Measurements from ENCODE around the gene GCK.

DNA sequence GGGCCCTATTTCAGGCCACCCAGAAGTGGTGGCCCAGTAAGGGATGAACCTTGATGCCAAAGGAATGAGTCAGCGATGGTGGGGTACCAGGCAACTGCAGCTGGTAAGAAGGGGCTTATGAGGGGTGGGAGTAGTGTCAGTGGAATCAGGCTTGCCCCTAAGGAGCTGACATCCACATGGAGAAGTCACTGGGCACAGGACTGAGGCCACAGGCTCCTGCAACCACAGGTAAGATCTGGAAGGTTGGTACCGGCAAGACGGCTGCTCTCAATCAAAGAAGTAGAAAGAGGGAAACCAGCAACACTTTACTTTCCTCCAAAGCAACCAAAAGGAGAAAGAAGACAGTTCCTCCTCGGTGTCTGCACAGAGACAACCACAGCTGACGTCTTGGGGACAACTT is 2.5 kb downstream of the GCK start:
- TF ChIP-seq, protein P1, sequence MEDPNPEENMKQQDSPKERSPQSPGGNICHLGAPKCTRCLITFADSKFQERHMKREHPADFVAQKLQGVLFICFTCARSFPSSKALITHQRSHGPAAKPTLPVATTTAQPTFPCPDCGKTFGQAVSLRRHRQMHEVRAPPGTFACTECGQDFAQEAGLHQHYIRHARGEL (CRISPR knock-in tag; IDR thresholded peaks at IDR 0.05): no peak
- no peak for TF ChIP-seq SATB2 (CRISPR knock-in tag; IDR thresholded peaks at IDR 0.05)
- no peak for TF ChIP-seq ZNF777 (CRISPR knock-in tag; IDR thresholded peaks at IDR 0.05)
- TF ChIP-seq ZSCAN22 (CRISPR knock-in tag; IDR thresholded peaks at IDR 0.05): no peak
- no peak for TF ChIP-seq CEBPB (IDR thresholded peaks at IDR 0.05; ENCODE audit: borderline replicate concordance, low read depth, low read length)
- TF ChIP-seq POLR2G (IDR thresholded peaks at IDR 0.05; ENCODE audit: low read depth, low read length): no peak
- no peak for TF ChIP-seq NKX3-1 (CRISPR knock-in tag; IDR thresholded peaks at IDR 0.05)

Measured in HepG2 (cell line).